Transverse colon (tissue), 3 donors: ENCODE results near the gene BHLHA9.

ENCODE experiments used
- CTCF ChIP-seq, 5 experiments: fragments of 200-600 bp in 3 of 5; fragments of 450-650 bp in 2 of 5; sonication (generic) in 3 of 5; IDR thresholded peaks; 1 replicate in 2 of 5; 2 replicates in 3 of 5; pipeline ENCODE4 v1.5.1; 2016 to 2017; ENCODE audit warnings: antibody characterized with exemption in 5 of 5, inconsistent platforms in 3 of 5, mild to moderate bottlenecking in 2 of 5, moderate library complexity in 1 of 5
- EP300 ChIP-seq: sonication (generic); formaldehyde crosslinking; IDR thresholded peaks from one replicate; pipeline ENCODE4 v1.6.1; 2017; ENCODE audit warnings: antibody characterized with exemption, low read depth
- POLR2A ChIP-seq: fragments of 450-650 bp; IDR thresholded peaks from one replicate; pipeline ENCODE4 v1.6.1; 2016; ENCODE audit warnings: antibody characterized with exemption, mild to moderate bottlenecking, moderate library complexity

- TF ChIP-seq CTCF (IDR thresholded peaks at IDR 0.05) = no peak
- no peak for TF ChIP-seq POLR2A
- TF ChIP-seq EP300 = no peak
These were observed 31.0 kb upstream of the BHLHA9 start for GRCh38 chr17:1239210-1239609.
